ENCODE results near the gene CAPN15. TPM values are rescaled to one million over a fixed set of nuclear protein-coding genes. Genes with fewer than 3 reads are reported as not detected.

The CAPN15 gene
- polyA plus RNA-seq, 3 donors = 20.4 to 31.4 (median 30.6) TPM

DNA sequence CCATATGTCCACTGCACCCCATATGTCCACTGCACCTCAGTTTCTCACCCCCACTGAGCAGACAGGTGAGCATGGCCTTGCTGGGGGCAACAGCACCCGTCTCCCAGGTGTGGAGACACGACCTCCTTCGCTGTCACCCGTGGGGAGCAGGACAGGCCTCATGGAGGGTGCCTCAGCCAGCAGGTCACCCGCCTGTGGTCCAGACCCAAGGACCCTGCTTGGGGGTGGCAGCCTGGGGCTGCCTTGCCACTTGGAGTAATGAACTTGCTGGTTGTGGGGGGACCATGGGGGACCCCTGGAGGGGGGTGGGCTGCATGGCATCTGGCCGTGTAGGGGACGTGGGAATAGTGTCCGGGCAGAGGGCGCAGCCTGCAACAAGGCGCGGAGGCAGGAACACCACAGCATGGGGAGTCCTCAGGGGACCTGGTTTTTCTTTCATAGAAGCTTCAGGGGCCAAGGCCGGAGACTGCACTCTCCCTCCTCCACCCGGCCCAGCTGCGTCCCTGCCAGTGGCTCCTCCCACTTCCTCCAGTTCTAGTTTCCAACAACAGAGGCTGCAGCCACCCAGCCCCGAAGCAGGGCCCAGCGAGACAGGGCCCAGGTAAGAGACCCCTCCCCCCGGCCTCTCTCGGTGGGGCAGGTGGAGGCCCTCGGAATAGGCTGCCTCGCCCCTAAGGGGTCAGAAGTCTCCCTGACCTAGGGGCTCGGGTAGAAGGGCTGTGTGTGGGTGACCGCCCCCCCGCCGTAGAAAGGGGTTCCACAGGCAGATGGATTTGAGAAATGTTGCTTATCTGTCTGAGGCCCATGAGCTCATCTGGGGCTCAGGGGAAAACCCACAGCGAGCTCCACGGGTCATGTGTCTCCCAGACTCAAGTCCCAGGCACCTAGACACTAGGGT is 39.2 kb downstream of the CAPN15 start, which contains the start of gene NHLRC4:
Gene NHLRC4, plus strand, starts transcription at position 531 of the 898 bp plus-strand sequence. CDS start 1,043 bp downstream, outside the sequence.
- 19 to 46% (median 21%) methylated on average over 24 to 26 of the region's 26 CpGs for WGBS, 3 donors

DNA sequence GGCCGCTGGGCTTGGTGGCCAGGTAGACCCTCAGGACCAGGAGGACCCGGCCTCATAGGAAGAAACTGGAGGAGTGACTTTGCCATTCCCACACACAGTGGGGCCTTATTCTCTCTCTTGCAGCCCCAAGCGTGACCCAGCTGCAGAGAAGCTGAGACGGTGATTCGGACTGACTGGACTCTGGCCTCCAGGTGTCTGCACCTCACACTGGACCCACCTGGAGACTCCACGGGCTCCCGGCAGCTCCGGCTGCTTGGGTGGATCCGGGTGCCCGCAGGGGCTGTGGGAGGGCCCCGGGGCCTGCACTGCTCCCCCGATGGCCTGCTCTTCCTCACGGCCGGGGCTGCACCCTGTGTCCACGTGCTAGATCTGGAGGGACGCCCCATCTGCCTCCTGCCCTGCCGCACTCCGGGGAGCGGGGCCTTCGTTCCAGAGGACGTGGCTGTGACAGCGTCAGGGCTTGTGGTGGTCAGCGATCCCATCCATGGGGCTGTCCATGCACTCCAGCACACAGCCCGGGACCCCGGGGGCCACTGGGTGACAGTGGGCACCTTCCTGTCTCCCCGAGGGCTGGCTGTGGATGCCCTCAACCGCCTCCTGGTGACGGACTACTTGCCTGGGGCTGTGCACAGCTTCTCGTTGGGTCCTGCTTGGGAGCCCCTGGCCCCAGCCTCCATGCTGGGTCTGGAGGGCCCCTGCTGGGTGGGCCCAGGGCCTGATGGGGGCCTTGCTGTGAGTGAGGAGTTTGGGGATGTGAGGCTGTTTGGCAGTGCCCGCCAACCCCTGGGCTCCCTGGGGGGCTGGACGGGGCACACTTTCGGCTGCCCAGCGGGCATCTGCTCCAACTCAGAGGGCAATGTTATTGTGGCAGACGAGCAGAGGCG is 40.1 kb downstream of the CAPN15 start:
- no peak overlapping the region for H3K27ac ChIP-seq (ENCODE audit: low read depth, low read length)
- WGBS, 3 donors = 89 to 92% (median 90%) methylated on average over 34 to 35 of the region's 35 CpGs

More for the DNA sequence above, 39.2 kb downstream of the CAPN15 start, which contains the start of gene NHLRC4:
- no peak within 1 kb of the TSS for H3K27ac ChIP-seq (ENCODE audit: low read depth, low read length)

DNA sequence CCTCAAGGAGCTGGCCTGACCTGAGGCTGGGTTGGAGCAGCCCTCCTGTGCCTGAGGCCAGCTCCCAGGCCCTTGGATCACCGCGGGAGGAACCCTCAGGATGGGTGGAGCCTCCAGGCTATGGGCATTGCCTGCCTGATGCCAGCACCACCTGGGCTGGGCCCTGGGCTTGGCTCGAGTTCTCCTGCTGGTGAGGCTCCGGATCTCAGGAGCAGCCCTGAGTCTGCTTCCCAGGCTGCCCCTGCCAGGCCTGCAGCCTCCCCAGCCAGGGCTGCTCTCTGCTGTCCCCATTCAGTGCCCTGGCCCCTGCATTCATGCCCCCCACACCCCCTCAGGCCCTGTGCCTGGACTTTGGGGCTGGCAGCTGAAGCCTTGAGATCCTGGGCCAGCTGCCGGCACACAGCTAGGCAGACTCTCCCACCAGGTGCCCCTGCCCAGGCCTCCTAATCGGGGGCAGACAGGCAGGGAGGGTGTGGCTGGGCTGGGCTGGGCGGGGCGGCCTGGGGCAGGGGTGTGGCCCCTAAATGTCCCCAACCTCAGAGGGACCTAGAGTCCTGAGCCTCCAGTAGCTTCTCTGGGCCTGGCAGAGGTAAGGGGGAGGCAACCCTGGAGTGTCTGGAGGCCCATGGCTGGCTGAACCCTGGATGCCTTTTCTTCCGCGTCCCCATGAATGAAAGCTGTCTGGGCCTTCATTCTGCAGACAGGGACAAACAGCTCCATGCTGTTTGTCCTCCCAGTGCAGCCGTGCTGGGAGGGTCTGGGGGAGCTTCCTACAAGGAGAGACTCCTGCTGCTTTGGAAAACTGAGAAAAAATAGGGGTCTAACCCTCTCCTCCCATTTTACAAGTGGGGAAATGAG is 41.1 kb downstream of the CAPN15 start:
- WGBS, 3 donors = 58 to 84% (median 65%) methylated on average over 9 to 11 of the region's 11 CpGs
- H3K27ac ChIP-seq (ENCODE audit: low read depth, low read length) = no peak overlapping the region

DNA sequence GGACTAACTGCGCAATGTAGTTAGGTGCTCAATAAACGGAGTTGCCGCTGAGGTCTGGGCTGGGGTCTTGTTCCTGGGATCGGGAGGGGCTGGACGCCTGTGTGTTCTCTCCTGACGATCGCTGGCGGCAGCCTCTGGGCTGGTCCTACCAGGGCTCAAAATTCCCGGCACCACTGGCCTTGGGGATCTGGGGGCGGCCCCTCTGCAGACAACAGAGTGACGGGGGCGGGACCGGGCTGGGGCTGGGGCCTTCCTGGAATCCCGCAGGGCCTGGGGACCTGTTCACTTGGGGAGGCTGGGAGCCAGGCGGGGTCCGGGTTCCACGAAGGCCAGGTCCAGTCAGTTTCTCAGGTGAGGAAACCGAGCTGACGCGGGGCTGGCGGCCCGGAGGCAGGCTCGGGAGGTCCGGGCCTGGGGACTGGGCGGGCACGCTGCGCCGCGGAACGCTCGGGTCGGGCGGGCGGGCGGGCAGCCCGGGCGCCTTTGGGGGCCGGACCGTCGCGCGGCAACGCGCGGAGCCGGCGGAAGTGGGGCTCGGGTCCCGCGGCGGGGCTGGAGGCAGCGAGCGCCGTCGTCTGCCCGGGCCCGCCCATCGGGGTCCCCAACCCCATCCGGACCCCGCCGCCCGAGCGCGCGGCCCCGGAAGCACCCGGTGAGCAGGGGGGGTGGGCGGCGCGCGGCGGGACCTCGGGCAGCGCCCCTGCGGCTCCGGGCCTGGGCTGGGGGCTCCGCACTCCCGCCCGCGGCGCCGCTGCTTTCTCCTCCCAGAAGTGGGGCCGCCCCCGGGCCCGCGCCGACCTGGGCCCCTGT is 42.1 kb downstream of the CAPN15 start, which contains the start of gene PIGQ:
Gene PIGQ, plus strand, starts transcription at position 524 of the 810 bp plus-strand sequence. CDS start 4,107 bp downstream, outside the sequence.
- H3K27ac ChIP-seq (ENCODE audit: low read depth, low read length) = no peak within 1 kb of the TSS
- 1 to 2% (median 1%) methylated on average over 46 to 76 of the region's 87 CpGs for WGBS, 3 donors

- H3K27ac ChIP-seq (ENCODE audit: low read depth, low read length) = no peak overlapping the region
- WGBS, 3 donors = 82 to 88% (median 88%) methylated on average over 24 to 27 of the region's 27 CpGs
Measured at GRCh38 chr16:572865-573650, 45.5 kb downstream of the CAPN15 start.

DNA sequence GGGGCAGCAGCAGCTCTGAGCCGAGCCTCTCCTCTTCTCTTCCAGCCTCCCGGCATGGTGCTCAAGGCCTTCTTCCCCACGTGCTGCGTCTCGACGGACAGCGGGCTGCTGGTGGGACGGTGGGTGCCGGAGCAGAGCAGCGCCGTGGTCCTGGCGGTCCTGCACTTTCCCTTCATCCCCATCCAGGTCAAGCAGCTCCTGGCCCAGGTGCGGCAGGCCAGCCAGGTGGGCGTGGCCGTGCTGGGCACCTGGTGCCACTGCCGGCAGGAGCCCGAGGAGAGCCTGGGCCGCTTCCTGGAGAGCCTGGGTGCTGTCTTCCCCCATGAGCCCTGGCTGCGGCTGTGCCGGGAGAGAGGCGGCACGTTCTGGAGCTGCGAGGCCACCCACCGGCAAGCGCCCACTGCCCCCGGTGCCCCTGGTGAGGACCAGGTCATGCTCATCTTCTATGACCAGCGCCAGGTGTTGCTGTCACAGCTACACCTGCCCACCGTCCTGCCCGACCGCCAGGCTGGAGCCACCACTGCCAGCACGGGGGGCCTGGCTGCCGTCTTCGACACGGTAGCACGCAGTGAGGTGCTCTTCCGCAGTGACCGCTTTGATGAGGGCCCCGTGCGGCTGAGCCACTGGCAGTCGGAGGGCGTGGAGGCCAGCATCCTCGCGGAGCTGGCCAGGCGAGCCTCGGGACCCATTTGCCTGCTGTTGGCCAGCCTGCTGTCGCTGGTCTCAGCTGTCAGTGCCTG is 46.7 kb downstream of the CAPN15 start:
- 94 to 96% (median 95%) methylated on average over 42 to 46 of the region's 46 CpGs for WGBS, 3 donors
- H3K27ac ChIP-seq (ENCODE audit: low read depth, low read length) = no peak overlapping the region

DNA sequence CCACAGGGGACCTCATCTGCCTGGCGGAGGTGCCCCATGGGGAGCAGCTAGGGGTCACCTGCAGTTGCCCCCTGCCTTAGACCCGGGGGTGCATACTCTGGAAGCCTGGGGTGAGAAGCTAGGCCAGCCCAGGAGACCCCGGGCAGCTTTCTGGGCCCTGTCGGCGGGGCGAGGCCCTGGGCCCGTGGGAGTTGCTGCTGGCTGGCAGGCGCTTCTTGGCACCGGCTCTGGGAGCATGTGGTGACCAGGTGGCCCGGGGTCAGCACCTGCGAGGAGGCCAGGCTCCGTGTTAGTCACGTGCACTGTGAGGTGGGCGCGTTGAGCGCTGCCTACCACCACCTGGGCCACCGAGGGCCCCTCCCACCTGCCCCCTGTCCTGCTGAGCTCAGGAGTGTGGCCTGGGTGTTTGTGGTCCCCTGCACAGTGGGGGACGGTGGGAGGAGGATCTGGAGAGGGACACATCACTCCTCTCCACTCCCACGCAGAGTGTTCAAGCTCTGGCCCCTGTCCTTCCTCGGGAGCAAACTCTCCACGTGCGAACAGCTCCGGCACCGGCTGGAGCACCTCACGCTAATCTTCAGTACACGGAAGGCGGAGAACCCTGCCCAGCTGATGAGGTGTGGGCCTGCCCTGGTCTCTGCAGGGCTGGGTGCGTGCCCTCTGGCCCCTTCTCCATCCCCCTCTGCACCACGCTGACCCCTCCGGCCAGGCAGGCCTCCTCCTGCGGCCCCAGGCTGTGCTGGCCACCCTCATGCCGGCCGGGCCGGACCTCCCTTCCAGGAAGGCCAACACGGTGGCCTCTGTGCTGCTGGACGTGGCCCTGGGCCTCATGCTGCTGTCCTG is 48.1 kb downstream of the CAPN15 start:
- H3K27ac ChIP-seq (ENCODE audit: low read depth, low read length) = no peak overlapping the region
- 87 to 91% (median 89%) methylated on average over 32 to 36 of the region's 36 CpGs for WGBS, 3 donors

DNA sequence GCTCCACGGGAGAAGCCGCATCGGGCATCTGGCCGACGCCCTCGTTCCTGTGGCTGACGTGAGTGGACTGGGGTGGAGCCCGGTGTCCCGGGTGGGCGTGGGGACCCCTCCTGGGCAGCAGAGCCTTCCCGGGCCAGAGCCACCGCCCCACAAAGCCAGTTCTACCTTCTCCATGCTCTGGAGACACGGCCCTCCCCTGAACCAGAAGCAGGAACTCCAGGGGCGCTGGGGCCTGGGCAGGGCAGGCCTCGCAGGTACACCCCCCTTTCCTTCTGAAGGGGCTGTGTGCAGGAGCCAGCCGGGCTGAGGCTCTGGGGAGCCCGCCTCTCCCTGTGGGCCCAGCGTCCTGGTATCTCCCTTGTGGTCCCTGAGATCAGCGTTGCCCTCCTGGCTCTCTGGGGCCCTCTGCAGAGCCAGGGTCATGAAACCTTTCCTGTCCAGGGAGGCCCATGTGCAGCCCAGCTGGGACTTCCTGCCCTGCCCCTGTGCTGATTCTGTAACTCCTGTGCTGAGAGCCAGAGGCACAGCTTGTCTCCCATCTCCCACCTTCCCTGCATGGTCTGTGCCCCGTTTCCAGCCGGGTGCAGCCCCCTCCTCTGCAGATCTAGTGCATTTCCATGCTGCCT is 48.8 kb downstream of the CAPN15 start:
- WGBS, 3 donors = 77 to 87% (median 81%) methylated on average over 19 to 21 of the region's 21 CpGs
- no peak overlapping the region for H3K27ac ChIP-seq (ENCODE audit: low read depth, low read length)

DNA sequence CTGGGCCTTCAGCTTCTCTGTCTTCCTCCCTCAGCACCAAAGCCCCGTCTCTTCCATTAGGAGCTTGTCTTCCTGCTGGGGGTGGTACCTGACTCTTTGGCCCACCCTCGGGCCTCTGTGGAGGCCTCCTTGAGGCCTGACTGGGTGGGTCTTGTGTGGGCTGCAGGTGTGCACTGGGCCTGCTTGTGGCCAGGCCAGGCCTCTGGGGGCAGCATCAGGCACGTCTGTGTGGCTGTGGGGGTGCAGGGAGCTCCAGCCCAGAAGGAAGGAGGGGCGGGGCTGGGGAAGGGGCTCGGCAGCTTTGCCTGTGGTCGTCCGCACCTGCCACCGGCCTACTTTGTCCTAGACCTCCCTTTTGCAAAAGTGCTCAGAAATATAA is 49.3 kb downstream of the CAPN15 start:
- 70 to 75% (median 74%) methylated on average over 5 to 8 of the region's 8 CpGs for WGBS, 3 donors
- no peak overlapping the region for H3K27ac ChIP-seq (ENCODE audit: low read depth, low read length)

GRCh38 chr16:577796-578195 is 50.3 kb downstream of the CAPN15 start:
- no peak overlapping the region for H3K27ac ChIP-seq (ENCODE audit: low read depth, low read length)
- WGBS, 3 donors = 91 to 98% (median 92%) methylated on average over 13 of the region's 13 CpGs

- WGBS, 3 donors = 84 to 90% (median 85%) methylated on average over 23 to 24 of the region's 24 CpGs
- no peak overlapping the region for H3K27ac ChIP-seq (ENCODE audit: low read depth, low read length)
Measured at GRCh38 chr16:578232-578869, 50.8 kb downstream of the CAPN15 start.

DNA sequence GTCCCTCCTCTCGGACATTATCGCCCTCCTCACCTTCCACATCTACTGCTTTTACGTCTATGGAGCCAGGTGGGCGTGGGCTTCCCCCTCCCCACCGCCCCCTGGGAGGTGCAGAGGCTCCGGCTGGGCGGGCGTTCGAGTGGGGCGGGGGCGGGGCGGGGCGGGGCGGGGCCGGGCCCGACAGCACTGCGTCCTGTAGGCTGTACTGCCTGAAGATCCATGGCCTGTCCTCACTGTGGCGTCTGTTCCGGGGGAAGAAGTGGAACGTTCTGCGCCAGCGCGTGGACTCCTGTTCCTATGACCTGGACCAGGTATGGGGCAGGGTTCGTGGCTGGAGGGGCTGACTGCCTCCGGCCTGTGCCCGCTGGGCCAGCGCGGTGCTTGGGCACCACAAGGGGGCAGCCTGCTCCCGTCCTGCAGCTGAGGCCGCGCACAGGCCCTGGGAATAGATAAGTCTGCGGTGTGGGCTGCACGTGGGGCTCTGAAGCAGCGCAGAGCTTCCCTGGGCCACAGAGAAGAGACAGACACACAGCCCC is 51.4 kb downstream of the CAPN15 start:
- WGBS, 3 donors = 20 to 37% (median 22%) methylated on average over 26 to 34 of the region's 34 CpGs
- no peak overlapping the region for H3K27ac ChIP-seq (ENCODE audit: low read depth, low read length)

DNA sequence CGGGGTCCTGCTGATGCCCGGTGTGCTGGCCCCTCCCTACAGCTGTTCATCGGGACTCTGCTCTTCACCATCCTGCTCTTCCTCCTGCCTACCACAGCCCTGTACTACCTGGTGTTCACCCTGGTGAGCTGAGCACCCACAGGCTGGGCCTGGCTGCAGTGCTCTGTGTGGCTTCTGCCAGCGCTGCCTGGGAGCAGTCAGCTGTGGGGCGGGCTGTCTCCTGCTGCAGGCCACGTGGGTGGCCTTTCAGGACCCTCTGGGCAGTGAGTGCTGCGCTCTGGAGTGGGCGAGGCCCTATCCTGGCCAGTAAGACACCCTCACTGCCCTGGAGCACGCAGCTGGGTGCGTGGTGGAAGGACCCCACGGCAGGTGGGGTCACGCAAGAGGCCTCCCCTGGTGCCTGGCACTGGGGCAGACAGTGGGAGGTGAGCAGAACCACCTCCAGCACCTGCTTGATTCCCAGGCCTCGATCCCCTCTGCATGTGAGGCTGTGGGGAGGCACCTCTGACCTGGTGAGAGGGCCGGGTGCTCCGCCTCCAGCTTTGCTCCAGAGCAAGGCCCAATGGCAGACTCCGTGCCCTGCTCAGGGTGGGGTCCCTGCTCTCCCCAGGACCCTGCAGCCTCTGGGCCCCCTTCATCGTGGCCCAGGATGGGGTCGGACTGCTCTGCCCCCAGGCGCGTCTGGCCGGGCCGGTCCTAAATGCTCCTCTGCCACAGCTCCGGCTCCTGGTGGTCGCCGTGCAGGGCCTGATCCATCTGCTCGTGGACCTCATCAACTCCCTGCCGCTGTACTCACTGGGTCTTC is 52.8 kb downstream of the CAPN15 start:
- 56 to 92% (median 89%) methylated on average over 25 to 27 of the region's 27 CpGs for WGBS, 3 donors
- no peak overlapping the region for H3K27ac ChIP-seq (ENCODE audit: low read depth, low read length)
